Stimulated activated CD8-positive, alpha-beta memory T cell treated with anti-CD3 and anti-CD28 coated beads, Interleukin-7, amount 100 ng/mL, for 1 hour (primary cell): ENCODE data around the gene ST8SIA2.

Source experiments
- DNase-seq, 2 donors: peaks; one replicate each; pipeline ENCODE4 v3.0.0-alpha.2; 2020; ENCODE audit warnings: low read depth in 2 of 2

ST8SIA2 gene

GRCh38 chr15:92494806-92495336 is 101.2 kb downstream of the ST8SIA2 start:
- DNase-seq: no peak

GRCh38 chr15:92495446-92495845 is 101.8 kb downstream of the ST8SIA2 start:
- no peak for DNase-seq

- no peak for DNase-seq
These were observed 106.2 kb downstream of the ST8SIA2 start for GRCh38 chr15:92499731-92500530.

GRCh38 chr15:92502336-92502735 is 108.7 kb downstream of the ST8SIA2 start:
- no peak for DNase-seq

- no peak for DNase-seq
These were observed 109.5 kb downstream of the ST8SIA2 start for GRCh38 chr15:92502930-92503857.

- DNase-seq: no peak
These were observed 110.2 kb downstream of the ST8SIA2 start for GRCh38 chr15:92503889-92504288.

- no peak for DNase-seq
These were observed 111.9 kb downstream of the ST8SIA2 start for GRCh38 chr15:92505611-92506010.

GRCh38 chr15:92506506-92506905 is 112.8 kb downstream of the ST8SIA2 start:
- DNase-seq: no peak

GRCh38 chr15:92510163-92510882 is 116.6 kb downstream of the ST8SIA2 start:
- DNase-seq: no peak
